ENCODE data around the gene PLEKHA7.

Gene PLEKHA7

DNA sequence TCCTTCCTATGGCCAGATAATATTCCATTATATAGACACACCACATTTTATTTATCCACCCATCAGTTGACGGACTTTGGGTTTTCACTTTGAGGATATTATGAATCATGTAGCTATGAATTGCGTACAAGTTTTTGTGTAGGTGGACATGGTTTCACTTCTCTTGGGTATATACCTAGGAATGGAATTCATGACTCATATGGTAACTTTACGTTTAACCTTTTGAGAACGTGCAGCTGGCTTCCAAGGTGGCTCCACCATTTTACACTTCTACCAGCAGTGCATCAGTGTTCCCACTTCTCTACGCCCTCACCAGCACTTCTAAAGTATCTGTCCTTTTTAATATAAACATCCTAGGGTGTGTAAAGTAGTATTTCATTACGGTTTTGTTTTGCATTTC is 112.0 kb downstream of the PLEKHA7 start:
- WGBS: 76% methylated on average over 6 of the region's 6 CpGs
- Histone ChIP-seq H3K27me3 (ENCODE audit: insufficient read depth, low read length) (peaks cover 10% of the 10 kb centered on the region), H3K4me1 (ENCODE audit: insufficient read depth, low read length) (peaks cover 16% of the 10 kb centered on the region), H3K4me3 (ENCODE audit: low read length) (no peak overlapping the region), H3K36me3 (ENCODE audit: insufficient read depth, low read length) (no peaks in the 10 kb centered on the region), H3K27ac (ENCODE audit: low read depth, low read length) (no peak overlapping the region), H3K9ac (ENCODE audit: low read depth, low read length) (no peak overlapping the region), H3K9me3 (ENCODE audit: insufficient read depth, low read depth, low read length) (no peaks in the 10 kb centered on the region)

DNA sequence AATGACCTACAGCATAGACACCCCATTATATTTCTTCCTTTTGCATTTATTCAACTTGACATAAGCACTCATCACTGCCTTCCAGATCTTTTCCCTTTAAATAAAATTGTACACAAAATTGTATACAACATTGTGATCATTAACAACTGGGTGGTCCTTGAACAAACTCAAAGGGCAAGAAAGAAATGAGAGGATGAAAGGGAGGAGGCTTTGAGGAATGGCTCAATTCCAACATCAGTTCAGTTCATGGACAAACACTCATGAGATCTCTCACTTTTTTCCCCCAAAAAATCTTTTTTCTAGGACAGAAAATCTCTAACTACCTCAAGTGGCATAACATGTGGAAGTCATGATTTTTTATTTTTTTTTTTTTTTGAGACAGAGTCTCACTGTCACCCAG is 113.7 kb downstream of the PLEKHA7 start:
- Histone ChIP-seq H3K27ac (ENCODE audit: low read depth, low read length) (no peak overlapping the region), H3K4me1 (ENCODE audit: insufficient read depth, low read length) (peaks cover 24% of the 10 kb centered on the region), H3K9me3 (ENCODE audit: insufficient read depth, low read depth, low read length) (no peaks in the 10 kb centered on the region), H3K4me3 (ENCODE audit: low read length) (no peak overlapping the region), H3K9ac (ENCODE audit: low read depth, low read length) (no peak overlapping the region), H3K27me3 (ENCODE audit: insufficient read depth, low read length) (peaks cover 27% of the 10 kb centered on the region), H3K36me3 (ENCODE audit: insufficient read depth, low read length) (no peaks in the 10 kb centered on the region)

DNA sequence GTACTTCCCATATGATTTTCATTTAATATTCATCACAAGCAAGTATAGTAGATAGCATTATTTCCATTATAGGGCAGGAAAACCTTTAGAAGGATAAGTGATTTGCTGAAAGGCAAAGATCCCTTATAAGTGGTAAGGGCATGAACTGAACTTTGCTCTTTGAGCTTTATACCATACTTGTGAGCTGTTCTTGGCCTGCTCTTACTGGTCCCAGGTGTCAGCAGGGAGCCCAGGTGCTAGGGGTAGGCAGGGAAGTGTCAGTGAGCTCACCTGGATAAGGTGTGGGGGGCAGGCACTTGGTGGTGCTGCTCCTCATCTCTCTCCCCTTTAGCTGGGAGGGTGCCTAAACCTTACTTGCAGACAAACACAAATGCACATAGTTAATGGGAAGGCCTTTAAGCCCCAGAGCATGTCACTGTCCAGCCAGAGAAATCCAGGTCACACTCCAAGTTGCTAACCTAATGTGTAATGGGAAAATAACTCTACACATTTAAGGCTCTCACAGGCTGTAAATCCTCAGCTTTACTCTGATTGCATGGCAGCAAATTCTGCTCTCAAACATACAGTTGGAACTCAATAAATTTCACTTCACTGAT is 114.4 kb downstream of the PLEKHA7 start:
- Histone ChIP-seq H3K9me3 (ENCODE audit: insufficient read depth, low read depth, low read length) (no peaks in the 10 kb centered on the region), H3K27ac (ENCODE audit: low read depth, low read length) (no peak overlapping the region), H3K4me1 (ENCODE audit: insufficient read depth, low read length) (peaks cover 24% of the 10 kb centered on the region), H3K27me3 (ENCODE audit: insufficient read depth, low read length) (peaks cover 33% of the 10 kb centered on the region), H3K4me3 (ENCODE audit: low read length) (no peak overlapping the region), H3K36me3 (ENCODE audit: insufficient read depth, low read length) (no peaks in the 10 kb centered on the region), H3K9ac (ENCODE audit: low read depth, low read length) (no peak overlapping the region)

DNA sequence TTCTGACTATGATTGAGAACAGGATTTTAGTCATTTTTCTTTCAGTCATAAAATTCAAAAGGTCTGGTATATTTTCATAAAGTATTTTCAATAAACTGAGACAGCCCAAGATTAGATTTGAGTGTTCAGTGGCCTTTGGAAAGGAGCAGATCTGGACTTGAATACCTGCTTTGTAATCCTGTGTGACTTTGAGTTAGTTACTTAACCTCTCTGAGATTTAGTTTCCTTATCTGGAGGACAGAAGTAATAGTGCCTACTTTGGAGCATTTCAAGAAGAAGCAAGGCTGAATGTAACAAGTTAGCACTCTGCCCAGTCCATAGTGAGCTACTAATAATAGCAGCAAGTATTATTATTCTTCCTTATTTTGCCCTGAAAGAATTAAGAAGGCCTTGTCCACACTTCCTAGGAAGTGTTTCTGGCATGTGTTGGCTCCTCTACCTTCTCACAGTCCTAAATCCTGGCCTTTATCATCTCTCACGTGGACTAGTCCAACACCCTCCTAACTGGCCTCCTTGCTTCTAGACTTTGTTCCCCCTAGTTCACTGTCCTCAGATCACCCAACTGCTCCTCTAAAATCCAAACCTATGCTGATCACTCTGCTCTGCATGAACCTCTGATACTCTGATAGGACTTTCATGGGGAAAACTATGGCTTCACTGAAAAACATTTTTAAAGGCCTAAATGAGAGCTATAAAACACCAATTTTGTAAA is 115.8 kb downstream of the PLEKHA7 start:
- Histone ChIP-seq H3K27ac (ENCODE audit: low read depth, low read length) (no peak overlapping the region), H3K4me1 (ENCODE audit: insufficient read depth, low read length) (peaks cover 28% of the 10 kb centered on the region), H3K27me3 (ENCODE audit: insufficient read depth, low read length) (peaks cover 34% of the 10 kb centered on the region), H3K36me3 (ENCODE audit: insufficient read depth, low read length) (no peaks in the 10 kb centered on the region), H3K9ac (ENCODE audit: low read depth, low read length) (no peak overlapping the region), H3K4me3 (ENCODE audit: low read length) (0 out of 2 replicates have a peak overlapping the region, but pooled peaks have one; percentile 41), H3K9me3 (ENCODE audit: insufficient read depth, low read depth, low read length) (no peaks in the 10 kb centered on the region)
- 73% methylated on average over 1 of the region's 1 CpG for WGBS

DNA sequence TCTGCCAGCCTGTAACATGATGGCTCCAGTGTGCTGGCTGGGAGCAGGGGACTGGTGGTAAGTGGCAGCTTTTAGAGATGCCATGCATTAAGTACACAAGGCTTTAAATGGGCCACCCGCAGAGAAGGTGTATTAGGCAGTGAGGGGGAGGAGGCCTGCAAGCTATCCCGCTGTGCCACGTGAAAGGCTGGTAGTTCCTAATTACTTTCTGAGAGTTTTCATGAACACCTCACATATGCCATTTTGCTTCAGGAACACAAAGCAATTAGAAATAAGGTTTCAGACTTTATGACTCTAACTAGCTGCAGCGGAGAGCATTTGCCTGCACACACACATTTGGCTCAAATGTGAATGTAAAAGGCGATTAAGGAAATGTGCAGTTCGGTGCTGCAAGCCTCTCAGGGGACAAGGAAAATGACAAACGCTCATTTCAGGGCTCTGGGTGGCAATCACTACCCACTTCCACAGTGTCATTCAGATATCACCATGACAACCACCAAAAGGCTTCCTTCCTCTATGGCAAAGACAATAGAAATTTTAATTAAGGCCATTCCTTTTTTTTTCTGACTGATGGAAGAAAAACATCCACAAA is 116.6 kb downstream of the PLEKHA7 start:
- Histone ChIP-seq H3K9me3 (ENCODE audit: insufficient read depth, low read depth, low read length) (no peaks in the 10 kb centered on the region), H3K27ac (ENCODE audit: low read depth, low read length) (peak overlapping the region; percentile 31; the same call in 1 of the 2 replicates), H3K27me3 (ENCODE audit: insufficient read depth, low read length) (peaks cover 34% of the 10 kb centered on the region), H3K36me3 (ENCODE audit: insufficient read depth, low read length) (no peaks in the 10 kb centered on the region), H3K9ac (ENCODE audit: low read depth, low read length) (peak overlapping the region; percentile 32; the same call in 1 of the 2 replicates), H3K4me3 (ENCODE audit: low read length) (peak overlapping the region; percentile 41), H3K4me1 (ENCODE audit: insufficient read depth, low read length) (peaks cover 35% of the 10 kb centered on the region)
- 7% methylated on average over 7 of the region's 7 CpGs for WGBS

DNA sequence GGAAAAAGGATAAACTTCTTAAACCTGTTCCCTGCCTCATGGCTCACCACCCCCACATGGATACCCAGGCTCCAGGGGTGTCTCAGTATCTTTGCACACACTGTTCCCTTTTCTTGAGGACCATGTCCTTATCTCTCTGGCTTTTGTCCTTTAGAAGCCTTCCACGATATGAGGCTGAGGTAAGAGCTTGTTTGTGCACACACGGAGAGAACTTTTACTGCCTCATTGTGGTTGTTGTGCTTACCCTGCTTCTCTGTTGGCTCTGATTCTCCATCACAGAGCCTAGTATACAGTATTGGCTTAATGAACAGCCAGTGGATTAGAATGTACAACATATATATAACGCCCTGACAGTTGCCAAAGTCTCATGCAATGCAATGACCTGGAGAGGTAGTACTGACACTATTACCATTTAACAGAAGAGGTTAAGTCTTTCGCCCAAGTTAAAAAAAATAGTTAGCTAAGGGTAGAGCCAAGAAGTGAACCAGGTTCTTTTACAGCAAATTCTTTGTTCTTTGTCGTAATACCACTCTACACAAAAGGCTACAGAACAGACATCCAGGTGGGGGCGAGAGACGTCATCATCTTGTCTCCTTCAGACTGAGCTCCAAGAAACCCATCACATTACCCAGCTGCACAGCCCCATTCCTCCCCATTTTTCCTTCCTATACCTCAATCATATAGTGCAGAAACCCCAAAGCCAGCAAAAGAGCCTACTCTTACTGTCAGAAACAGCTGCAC is 117.3 kb downstream of the PLEKHA7 start:
- Histone ChIP-seq H3K4me3 (ENCODE audit: low read length) (no peak overlapping the region), H3K4me1 (ENCODE audit: insufficient read depth, low read length) (peaks cover 35% of the 10 kb centered on the region), H3K27ac (ENCODE audit: low read depth, low read length) (no peak overlapping the region), H3K9me3 (ENCODE audit: insufficient read depth, low read depth, low read length) (no peaks in the 10 kb centered on the region), H3K9ac (ENCODE audit: low read depth, low read length) (no peak overlapping the region), H3K27me3 (ENCODE audit: insufficient read depth, low read length) (peaks cover 34% of the 10 kb centered on the region), H3K36me3 (ENCODE audit: insufficient read depth, low read length) (no peaks in the 10 kb centered on the region)
- WGBS: 38% methylated on average over 6 of the region's 7 CpGs

DNA sequence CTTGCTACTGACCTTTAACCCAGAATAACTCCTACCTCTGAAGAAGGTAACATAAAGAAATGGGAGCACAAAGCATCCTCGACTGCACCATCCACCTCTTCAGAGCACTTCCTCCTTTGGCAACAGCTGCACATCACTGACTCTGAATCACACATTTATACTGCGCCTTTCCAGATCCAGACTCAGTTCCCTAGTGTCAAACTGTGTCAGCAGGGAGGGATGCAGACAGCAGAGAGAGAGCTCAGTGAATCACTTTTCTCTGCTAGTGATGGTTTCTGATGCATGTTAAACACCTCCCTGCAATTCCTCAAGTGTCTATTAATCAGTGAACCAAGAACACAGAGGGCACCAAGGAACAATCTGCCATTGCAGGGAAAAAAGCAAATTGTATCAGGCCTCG is 118.9 kb downstream of the PLEKHA7 start:
- Histone ChIP-seq H3K9me3 (ENCODE audit: insufficient read depth, low read depth, low read length) (no peaks in the 10 kb centered on the region), H3K36me3 (ENCODE audit: insufficient read depth, low read length) (no peaks in the 10 kb centered on the region)

DNA sequence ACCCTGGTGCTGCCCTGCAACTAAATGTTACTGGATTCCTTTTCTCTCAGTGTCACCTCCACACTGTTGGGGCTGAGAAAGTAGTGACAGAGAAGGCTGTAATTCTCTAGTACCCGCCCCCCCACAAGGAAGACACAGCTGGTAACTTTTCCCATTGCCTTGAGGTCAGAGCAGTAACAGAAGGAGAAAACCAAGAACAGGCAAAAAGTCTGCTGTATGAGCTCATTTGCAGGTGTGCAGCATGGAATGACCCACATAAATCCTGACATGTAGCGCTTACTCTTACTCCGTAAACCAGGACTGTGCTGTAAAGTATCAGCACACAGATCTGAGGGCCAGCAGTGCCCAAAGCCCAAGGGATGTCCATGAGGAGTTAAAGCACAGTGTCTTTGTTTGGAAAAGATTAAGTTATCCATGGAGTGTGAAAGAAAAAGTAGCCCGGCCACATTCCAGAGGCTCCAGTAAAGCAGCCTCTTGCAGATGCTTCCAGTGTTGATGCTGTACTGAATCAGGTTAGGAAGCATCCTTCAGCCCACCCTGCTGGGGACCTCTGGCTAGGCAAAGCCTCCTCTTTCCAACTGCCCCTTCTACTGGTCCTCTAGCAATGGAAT is 120.7 kb downstream of the PLEKHA7 start:
- Histone ChIP-seq H3K36me3 (ENCODE audit: insufficient read depth, low read length) (no peaks in the 10 kb centered on the region), H3K27ac (ENCODE audit: low read depth, low read length) (no peak overlapping the region), H3K9ac (ENCODE audit: low read depth, low read length) (no peak overlapping the region; the same call in 1 of the 2 replicates), H3K4me1 (ENCODE audit: insufficient read depth, low read length) (peaks cover 31% of the 10 kb centered on the region), H3K4me3 (ENCODE audit: low read length) (no peak overlapping the region), H3K27me3 (ENCODE audit: insufficient read depth, low read length) (peaks cover 28% of the 10 kb centered on the region), H3K9me3 (ENCODE audit: insufficient read depth, low read depth, low read length) (no peaks in the 10 kb centered on the region)
- 93% methylated on average over 4 of the region's 4 CpGs for WGBS

More for the DNA sequence above, 118.9 kb downstream of the PLEKHA7 start:
- Histone ChIP-seq H3K4me3 (ENCODE audit: low read length) (no peak overlapping the region), H3K4me1 (ENCODE audit: insufficient read depth, low read length) (peaks cover 35% of the 10 kb centered on the region), H3K9ac (ENCODE audit: low read depth, low read length) (no peak overlapping the region), H3K27ac (ENCODE audit: low read depth, low read length) (no peak overlapping the region), H3K27me3 (ENCODE audit: insufficient read depth, low read length) (peaks cover 32% of the 10 kb centered on the region)
- WGBS: 87% methylated on average over 3 of the region's 3 CpGs

DNA sequence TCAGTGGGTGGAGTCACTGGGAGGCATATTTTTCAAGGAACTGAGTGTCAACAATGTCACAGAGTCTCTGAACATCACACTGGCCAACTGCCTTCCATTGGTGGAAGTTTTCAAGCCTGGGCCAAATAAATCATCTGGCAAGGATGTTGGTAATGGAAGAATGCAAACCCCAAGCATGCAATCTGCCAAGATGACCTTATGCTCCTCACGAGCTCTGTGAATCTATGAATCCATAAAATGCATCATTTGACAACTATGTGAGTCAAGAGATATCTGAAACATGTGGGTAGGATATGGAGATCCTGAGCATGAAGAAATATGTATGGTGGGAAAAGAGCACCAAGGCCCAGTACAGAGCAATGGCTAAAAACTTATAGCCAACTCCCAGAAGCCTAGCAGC is 122.2 kb downstream of the PLEKHA7 start:
- no peaks in the 10 kb centered on the region for H3K36me3 ChIP-seq (ENCODE audit: insufficient read depth, low read length)
- H3K9me3 ChIP-seq (ENCODE audit: insufficient read depth, low read depth, low read length): no peaks in the 10 kb centered on the region
- H3K27ac ChIP-seq (ENCODE audit: low read depth, low read length): no peak overlapping the region
- peaks cover 22% of the 10 kb centered on the region for H3K27me3 ChIP-seq (ENCODE audit: insufficient read depth, low read length)
- no peak overlapping the region for H3K4me3 ChIP-seq (ENCODE audit: low read length)
- peaks cover 16% of the 10 kb centered on the region for H3K4me1 ChIP-seq (ENCODE audit: insufficient read depth, low read length)
- WGBS: 91% methylated on average over 1 of the region's 1 CpG
- no peak overlapping the region for H3K9ac ChIP-seq (ENCODE audit: low read depth, low read length)

DNA sequence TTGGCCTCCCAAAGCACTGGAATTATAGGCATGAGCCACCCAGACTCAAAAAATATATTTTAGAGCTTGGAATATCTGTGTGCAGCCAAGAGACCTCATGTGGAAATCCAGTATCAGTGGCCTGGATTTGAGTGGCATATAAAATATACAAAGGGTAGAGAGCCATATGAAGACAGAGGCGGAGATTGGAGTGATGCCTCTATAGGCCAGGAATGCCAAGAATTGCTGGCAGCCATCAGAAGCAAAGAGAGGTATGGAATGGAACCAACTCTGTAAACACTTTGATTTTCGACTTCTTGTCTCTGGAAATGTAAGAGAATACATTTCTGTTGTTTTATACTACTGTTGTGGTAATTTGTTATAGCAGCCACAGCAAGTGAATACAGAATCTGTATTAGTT is 123.0 kb downstream of the PLEKHA7 start:
- H3K27ac ChIP-seq (ENCODE audit: low read depth, low read length): no peak overlapping the region
- H3K9ac ChIP-seq (ENCODE audit: low read depth, low read length): no peak overlapping the region
- H3K36me3 ChIP-seq (ENCODE audit: insufficient read depth, low read length): no peaks in the 10 kb centered on the region
- peaks cover 14% of the 10 kb centered on the region for H3K27me3 ChIP-seq (ENCODE audit: insufficient read depth, low read length)
- H3K9me3 ChIP-seq (ENCODE audit: insufficient read depth, low read depth, low read length): no peaks in the 10 kb centered on the region
- H3K4me1 ChIP-seq (ENCODE audit: insufficient read depth, low read length): peaks cover 11% of the 10 kb centered on the region
- WGBS: 79% methylated on average over 2 of the region's 2 CpGs
- H3K4me3 ChIP-seq (ENCODE audit: low read length): no peak overlapping the region

DNA sequence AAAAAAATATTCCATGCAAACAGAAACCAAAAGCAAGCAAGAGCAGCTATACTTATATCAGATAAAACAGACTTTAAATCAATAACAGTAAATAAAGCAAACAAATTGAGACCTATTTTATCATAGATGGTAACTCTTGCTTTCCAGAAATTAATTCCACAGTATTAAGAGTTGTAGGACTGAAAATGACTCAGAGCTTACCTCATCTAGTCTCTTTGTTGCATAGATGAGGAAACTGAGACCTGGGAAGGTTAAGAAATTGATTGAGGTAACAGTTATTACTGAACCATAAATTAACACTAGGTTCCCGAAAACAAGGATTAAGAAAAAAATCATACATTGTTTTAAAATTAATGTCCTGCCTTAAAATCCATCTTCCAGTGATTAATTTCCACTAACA is 123.8 kb downstream of the PLEKHA7 start:
- no peak overlapping the region for H3K27ac ChIP-seq (ENCODE audit: low read depth, low read length)
- H3K9me3 ChIP-seq (ENCODE audit: insufficient read depth, low read depth, low read length): no peaks in the 10 kb centered on the region
- no peak overlapping the region for H3K9ac ChIP-seq (ENCODE audit: low read depth, low read length)
- H3K4me1 ChIP-seq (ENCODE audit: insufficient read depth, low read length): peaks cover 11% of the 10 kb centered on the region
- H3K4me3 ChIP-seq (ENCODE audit: low read length): no peak overlapping the region
- peaks cover 7% of the 10 kb centered on the region for H3K27me3 ChIP-seq (ENCODE audit: insufficient read depth, low read length)
- WGBS: no CpG with 5 or more reads among the region's 1 CpG
- no peaks in the 10 kb centered on the region for H3K36me3 ChIP-seq (ENCODE audit: insufficient read depth, low read length)
